ENCODE data around the gene SIGLEC12.
A peak's percentile ranks its signal among the peaks of the same experiment; 100 is the strongest.
"Not testable (repeated sequence)": the region's sequence is repeated elsewhere in the genome, so short reads cannot be mapped to it uniquely, and the experiment has no call there.

SIGLEC12 gene

GRCh38 chr19:51462276-51462675, 39.3 kb downstream of the SIGLEC12 start:
- peaks cover 28% of the 10 kb centered on the region for H3K4me1 Mint-ChIP-seq (ENCODE audit: low read depth)
- H3K27ac Mint-ChIP-seq = no peak overlapping the region
- no peaks in the 10 kb centered on the region for H3K9me3 Mint-ChIP-seq (ENCODE audit: low read depth)
- no peak overlapping the region for H3K4me3 Mint-ChIP-seq
- H3K27me3 Mint-ChIP-seq = peaks cover 7% of the 10 kb centered on the region
- no peaks in the 10 kb centered on the region for H3K36me3 Mint-ChIP-seq

DNA sequence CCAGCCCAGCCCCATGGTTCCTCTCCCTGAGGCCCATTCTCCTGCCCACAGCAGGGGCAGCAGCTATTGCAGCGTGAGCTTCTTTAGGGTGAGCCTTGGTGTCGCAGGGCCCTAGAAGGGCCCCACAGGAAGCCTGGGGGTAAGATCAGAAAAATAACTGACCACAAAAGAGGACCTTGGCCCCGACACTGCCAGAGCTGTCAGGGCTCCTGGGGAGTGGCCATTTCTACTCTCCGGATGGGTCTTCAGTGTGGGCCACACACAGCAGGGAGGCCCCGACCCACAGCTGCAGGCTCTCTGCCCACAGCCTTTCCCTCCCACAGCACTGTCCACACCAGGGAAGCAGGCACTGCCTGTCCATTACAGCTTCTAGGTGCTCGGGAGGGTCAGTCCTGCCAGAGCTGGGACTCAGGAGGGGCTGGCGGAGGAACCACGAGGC, 39.9 kb downstream of the SIGLEC12 start:
- Mint-ChIP-seq H3K4me1 (ENCODE audit: low read depth) (peaks cover 23% of the 10 kb centered on the region), H3K4me3 (no peak overlapping the region), H3K36me3 (no peaks in the 10 kb centered on the region), H3K27ac (no peak overlapping the region), H3K9me3 (ENCODE audit: low read depth) (no peaks in the 10 kb centered on the region), H3K27me3 (peaks cover 7% of the 10 kb centered on the region)

DNA sequence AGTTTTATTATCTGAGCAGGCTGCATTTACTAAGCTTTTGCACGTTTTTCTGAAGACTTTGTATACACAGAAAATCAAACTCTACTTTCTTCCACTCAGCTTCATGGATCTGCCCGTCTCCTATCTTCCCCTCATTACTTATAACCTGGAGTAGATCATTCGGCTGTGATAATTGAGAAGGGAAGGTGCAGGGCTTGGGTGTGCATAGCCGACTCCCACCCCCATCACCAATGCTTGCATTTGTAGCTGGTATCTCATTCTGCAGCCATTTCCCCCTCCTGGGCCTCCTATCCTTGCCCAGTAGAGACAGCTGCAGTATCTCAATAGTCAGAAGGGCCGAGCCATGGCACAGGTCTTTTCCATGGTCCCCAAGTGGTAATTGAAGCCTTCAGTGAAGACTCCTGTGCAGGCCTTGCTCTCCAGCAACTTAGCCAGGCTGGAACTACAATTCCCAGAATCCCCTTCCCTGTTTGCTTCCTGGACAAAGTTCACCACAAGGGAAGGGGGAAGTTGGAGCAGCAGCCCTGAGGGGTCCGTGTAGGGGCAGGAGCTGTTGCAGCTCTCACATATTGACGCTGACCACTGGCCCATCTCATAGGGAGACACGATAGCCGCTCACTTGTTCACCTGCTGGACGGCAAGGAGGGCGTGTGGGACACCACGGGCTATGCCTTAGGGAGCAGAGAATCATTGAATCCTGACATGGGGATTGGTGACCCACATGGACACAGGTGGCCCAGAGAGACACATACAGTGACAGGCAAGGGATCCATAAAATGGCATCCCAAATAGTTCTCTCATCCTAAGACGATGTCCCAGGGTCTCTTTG, 41.2 kb downstream of the SIGLEC12 start:
- Mint-ChIP-seq H3K27ac (no peak overlapping the region), H3K27me3 (peaks cover 7% of the 10 kb centered on the region), H3K9me3 (ENCODE audit: low read depth) (no peaks in the 10 kb centered on the region), H3K4me1 (ENCODE audit: low read depth) (peaks cover 14% of the 10 kb centered on the region), H3K36me3 (no peaks in the 10 kb centered on the region), H3K4me3 (no peak overlapping the region)

DNA sequence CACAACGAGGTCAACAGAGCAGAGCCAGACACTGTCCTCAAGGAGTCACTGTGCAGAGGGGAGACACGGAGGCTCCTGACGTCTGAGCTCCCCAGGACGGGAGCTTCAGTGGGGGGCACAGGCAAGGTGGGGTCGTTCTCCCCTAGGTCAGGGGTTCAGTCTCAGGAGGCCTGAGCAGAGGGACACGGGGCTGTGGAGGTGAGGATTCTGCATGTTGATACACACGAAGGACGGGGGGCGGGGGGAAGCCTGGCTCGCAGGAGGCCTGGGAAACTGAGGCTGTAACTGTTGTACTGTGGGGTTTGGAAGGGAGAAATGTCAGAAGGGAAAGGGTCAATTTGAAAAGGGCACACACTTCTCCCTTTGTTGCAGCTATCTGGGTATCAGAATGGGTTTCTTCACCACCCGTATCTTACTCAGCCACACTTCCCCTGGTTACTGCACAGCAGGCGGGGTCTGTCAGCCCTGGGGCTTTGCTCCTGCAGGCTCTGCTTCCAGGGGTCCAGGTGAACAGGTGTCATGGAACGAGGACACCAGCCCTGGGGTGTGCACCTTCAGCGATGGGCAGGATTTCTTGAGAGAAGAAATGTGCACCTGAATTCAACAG, 42.6 kb downstream of the SIGLEC12 start:
- no peak overlapping the region for H3K4me3 Mint-ChIP-seq
- H3K27ac Mint-ChIP-seq = no peak overlapping the region
- H3K36me3 Mint-ChIP-seq = no peaks in the 10 kb centered on the region
- H3K27me3 Mint-ChIP-seq = no peaks in the 10 kb centered on the region
- H3K4me1 Mint-ChIP-seq (ENCODE audit: low read depth) = peaks cover 12% of the 10 kb centered on the region
- no peaks in the 10 kb centered on the region for H3K9me3 Mint-ChIP-seq (ENCODE audit: low read depth)

GRCh38 chr19:51458051-51458645, 43.5 kb downstream of the SIGLEC12 start, which contains the start of gene SIGLEC8:
Gene SIGLEC8 (minus strand): TSS chr19:51458454. CDS start chr19:51458387, 67 bp downstream.
- Mint-ChIP-seq H3K4me3 (no peak within 1 kb of the TSS), H3K9me3 (ENCODE audit: low read depth) (no peaks in the 10 kb centered on the region), H3K4me1 (ENCODE audit: low read depth) (peaks cover 7% of the 10 kb centered on the region), H3K27me3 (no peaks in the 10 kb centered on the region), H3K36me3 (no peaks in the 10 kb centered on the region), H3K27ac (peak within 1 kb of the TSS; percentile 10)

DNA sequence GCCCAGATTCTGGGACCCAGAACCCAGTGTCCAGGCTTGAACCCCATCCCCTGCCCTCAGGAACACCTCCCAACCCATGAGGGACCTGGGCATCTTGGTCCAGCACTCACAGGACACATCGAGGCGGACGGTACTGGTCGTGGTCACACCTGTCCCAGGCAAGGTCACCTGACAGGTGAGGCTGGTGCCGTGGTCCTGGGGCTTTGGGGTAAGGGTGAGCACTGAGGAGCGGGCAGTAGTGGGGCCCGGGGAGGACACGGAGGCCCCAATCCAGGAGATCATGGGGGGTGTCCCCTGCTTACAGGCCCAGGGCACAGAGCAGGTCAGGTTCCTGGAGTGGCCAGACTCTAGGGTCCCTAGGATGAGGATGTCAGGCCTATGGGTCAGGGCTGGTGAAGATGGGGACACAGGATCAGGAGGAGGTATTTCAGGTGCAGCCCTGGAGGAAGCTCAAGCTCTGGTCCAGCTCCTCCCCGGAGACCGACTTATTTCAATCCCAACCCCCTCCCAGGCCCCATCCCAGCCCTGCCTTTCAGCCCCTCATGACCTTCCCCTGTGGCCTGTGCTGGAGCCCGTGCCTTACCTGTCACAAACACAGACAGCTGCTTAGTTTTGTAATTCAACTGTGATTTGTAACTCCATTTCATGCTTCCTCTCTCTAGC, 44.1 kb downstream of the SIGLEC12 start:
- Mint-ChIP-seq H3K4me1 (ENCODE audit: low read depth) (peaks cover 3% of the 10 kb centered on the region), H3K27ac (peak overlapping the region; percentile 10), H3K9me3 (ENCODE audit: low read depth) (no peaks in the 10 kb centered on the region), H3K36me3 (no peaks in the 10 kb centered on the region), H3K4me3 (no peak overlapping the region), H3K27me3 (no peaks in the 10 kb centered on the region)

DNA sequence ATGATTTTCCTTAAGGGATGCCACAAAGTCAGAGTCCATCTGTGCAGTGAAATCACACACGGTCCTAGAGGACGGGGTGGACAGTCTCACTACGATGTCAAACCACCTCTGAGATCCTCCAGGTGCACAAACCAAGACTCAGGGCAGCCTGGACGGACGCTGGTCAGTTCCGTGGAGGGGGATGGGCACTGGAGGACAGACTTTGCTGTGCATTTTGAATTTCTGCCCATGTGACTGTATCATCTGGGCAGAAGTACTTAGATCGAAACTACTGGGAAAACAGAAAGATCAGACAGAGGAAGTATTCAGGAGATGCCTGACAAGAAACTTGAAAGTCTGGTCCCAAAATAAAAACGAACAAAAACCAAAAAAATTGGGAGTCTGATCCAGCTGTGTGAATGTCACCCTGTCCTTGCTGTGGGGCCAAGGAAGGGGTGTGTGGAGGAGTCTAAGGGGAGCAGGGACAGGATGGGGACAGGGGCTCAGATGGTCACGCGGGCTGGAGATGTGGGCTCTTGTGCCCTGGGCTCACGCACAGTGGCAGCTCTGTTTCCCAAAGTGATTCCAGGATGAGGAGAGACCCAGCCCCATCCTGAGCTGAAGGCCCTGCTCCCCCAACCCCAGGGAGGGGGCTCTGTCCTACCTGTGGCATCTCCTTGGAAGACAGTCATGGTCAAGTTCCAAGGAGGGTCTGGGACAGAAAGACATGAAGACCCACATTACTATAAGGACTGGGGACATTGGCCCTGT, 44.9 kb downstream of the SIGLEC12 start:
- Mint-ChIP-seq H3K27ac (no peak overlapping the region), H3K27me3 (no peaks in the 10 kb centered on the region), H3K9me3 (ENCODE audit: low read depth) (no peaks in the 10 kb centered on the region), H3K4me3 (no peak overlapping the region), H3K4me1 (ENCODE audit: low read depth) (peaks cover 3% of the 10 kb centered on the region), H3K36me3 (no peaks in the 10 kb centered on the region)

DNA sequence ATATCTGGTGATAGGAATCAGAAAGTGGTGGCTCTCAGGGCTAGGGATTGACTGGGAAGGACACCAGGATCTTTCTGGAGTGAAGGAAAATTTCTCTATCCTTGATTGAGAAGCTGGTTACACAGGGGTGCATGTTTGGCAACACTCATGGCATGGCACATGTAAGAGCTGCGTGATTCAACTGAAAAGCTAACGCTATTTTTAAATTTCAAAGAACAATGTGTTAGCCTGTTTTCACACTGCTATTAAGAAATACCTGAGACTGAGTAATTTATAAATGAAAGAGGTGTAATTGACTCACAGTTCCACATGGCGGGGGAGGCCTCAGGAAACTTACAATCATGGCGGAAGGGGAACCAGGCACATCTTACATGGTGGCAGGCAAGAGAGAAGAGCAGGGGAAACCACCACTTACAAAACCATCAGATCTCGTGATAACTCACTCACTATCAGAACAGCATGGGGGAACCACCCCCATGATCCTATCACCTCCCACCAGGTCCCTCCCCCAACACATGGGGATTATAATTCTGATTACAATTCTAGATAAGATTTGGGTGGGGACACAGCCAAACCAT, 50.8 kb downstream of the SIGLEC12 start:
- Mint-ChIP-seq H3K27me3 (no peaks in the 10 kb centered on the region), H3K9me3 (ENCODE audit: low read depth) (no peaks in the 10 kb centered on the region), H3K4me1 (ENCODE audit: low read depth) (peaks cover 43% of the 10 kb centered on the region), H3K36me3 (peaks cover 5% of the 10 kb centered on the region), H3K4me3 (peak overlapping the region; percentile 15), H3K27ac (peak overlapping the region; percentile 86)

DNA sequence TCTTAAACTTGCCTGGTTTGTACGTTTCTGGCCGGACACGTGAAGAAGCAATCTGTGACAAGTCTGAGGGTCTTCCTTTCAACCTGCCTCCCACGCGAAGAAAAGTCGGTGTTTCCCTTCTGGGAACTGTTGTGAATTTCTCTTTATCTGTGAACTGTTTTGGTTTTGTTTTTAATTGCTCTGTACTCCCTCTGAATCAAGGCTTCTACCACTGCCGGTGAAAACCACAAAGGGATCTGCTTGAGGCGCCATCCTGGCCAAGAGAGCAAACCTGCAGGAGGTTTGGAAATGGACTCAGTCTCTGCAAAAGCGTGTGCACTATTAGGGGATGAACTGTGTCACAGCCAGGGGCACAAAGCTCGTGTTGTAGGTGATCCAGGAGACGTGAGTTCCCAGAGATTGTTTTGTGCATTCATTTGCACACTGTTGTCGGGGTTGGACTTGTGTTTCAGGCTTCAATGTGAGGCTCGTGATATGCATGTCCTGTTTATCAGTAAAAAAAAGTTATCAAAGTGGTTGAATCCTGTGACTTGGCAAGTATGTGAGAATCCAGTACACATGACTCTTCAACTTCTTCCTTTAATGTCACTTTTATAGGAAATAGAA, 53.1 kb downstream of the SIGLEC12 start:
- peaks cover 5% of the 10 kb centered on the region for H3K36me3 Mint-ChIP-seq
- no peaks in the 10 kb centered on the region for H3K9me3 Mint-ChIP-seq (ENCODE audit: low read depth)
- H3K4me3 Mint-ChIP-seq = peak overlapping the region; percentile 75
- H3K4me1 Mint-ChIP-seq (ENCODE audit: low read depth) = peaks cover 54% of the 10 kb centered on the region
- H3K27me3 Mint-ChIP-seq = no peaks in the 10 kb centered on the region
- H3K27ac Mint-ChIP-seq = peak overlapping the region; percentile 88

- peaks cover 59% of the 10 kb centered on the region for H3K4me1 Mint-ChIP-seq (ENCODE audit: low read depth)
- peak overlapping the region; percentile 75 for H3K4me3 Mint-ChIP-seq
- H3K36me3 Mint-ChIP-seq = peaks cover 6% of the 10 kb centered on the region
- no peaks in the 10 kb centered on the region for H3K27me3 Mint-ChIP-seq
- H3K27ac Mint-ChIP-seq = peak overlapping the region; percentile 88
- no peaks in the 10 kb centered on the region for H3K9me3 Mint-ChIP-seq (ENCODE audit: low read depth)
These were observed 53.6 kb downstream of the SIGLEC12 start for GRCh38 chr19:51448011-51448410.

DNA sequence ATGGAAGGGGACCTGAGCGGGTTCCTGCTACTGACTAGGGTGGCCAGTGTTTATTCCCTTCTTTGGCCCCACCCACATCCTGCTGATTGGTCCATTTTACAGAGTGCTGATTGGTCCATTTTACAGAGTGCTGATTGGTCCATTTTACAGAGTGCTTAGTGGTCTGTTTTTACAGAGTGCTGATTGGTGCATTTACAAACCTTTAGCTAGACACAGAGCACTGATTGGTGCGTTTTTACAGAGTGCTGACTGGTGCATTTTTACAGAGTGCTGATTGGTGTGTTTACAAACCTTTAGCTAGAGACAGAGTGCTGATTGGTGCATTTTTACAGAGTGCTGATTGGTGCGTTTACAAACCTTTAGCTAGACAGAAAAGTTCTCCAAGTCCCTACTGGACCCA, 54.1 kb downstream of the SIGLEC12 start:
- H3K27me3 Mint-ChIP-seq; H3K9me3 Mint-ChIP-seq (ENCODE audit: low read depth); H3K36me3 Mint-ChIP-seq: not testable (repeated sequence)
- Mint-ChIP-seq H3K4me3 (peak overlapping the region; percentile 75), H3K4me1 (ENCODE audit: low read depth) (peaks cover 64% of the 10 kb centered on the region), H3K27ac (peak overlapping the region; percentile 88)

DNA sequence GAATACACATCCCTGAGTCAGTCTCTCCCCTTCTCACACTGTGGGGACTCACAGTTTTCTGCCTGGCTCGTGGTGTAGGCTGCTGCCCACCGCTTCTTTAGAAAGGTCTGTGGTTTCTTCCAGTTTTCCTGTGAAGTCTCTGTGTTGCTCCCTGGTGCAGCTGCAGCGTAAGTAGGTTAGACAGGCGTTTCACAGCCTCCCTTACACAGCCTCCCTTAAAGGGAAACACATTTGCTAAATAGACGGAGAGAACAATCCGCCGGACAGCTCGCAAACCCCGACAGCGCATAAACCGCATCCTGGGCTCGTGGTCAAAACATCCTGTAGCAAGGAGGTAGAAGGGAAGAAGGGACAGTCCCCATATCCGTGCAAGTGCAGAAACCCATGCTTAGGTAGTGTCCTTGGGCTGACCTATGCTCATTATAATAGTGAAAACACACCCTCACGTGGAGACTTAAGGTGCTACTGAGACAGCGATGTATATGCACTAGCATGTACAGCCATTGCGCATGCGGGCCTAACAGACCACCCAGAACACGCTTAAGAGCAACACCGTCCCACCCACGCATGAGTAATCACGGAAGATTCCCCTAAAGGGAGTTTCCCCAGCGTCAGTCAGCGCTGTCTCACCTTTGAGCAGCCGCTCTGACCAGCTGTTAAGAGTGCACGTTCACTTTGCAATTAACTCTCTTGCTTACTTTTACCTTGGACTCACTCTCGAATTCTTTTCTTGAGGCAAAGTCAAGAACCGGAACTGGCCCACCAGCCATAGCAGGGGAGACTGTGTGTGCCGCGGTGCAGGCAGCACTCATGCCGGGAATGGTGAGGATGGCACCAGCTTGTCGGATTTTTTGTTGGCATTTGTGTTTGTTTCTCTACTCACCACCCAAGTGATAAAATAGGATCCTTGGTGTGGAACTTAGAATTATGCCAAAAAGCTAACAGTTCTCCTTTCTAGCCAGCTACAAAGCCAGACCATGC, 59.9 kb downstream of the SIGLEC12 start:
- Mint-ChIP-seq H3K27ac (peak overlapping the region; percentile 98), H3K4me1 (ENCODE audit: low read depth) (peaks cover 70% of the 10 kb centered on the region), H3K27me3 (no peaks in the 10 kb centered on the region)

More for the DNA sequence above, 59.9 kb downstream of the SIGLEC12 start:
- Mint-ChIP-seq H3K9me3 (ENCODE audit: low read depth) (no peaks in the 10 kb centered on the region), H3K36me3 (peaks cover 2% of the 10 kb centered on the region), H3K4me3 (peak overlapping the region; percentile 81)

Measured in activated naive CD8-positive, alpha-beta T cell (primary cell).